Measurements from ENCODE around the gene UBR1. TPM values are rescaled to one million over a fixed set of nuclear protein-coding genes. Genes with fewer than 3 reads are reported as not detected.

Gene UBR1
- total RNA-seq, 1 donor from 2014 or later, result 48.9 TPM

DNA sequence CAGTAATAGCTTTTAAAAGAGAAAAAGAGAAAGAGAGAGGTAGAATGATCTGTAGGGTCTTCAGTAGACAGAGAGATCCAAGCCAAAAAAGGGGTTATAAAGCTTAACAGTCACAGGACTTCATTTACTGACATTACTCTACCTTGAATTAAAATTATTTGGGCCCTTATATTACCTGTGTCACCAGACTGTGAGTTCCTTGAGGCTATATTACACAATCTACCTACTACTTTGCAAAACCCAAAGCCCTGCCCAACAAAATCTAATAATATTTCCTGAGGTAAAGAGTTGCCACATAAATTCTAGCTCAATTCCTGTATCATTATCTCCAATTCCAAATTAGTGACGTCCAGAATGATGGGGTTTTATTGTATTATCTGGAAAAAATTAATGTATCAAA is 1.9 kb downstream of the UBR1 start:
- no peak overlapping the region for H3K27ac Mint-ChIP-seq
- ChIA-PET POLR2A (interaction anchor here (1.0 kb wide), 2 partner anchors 11 to 30 kb away, joined by 4 read pairs; partner anchors contain the start of gene TMEM62), CTCF (interaction anchor here (1.5 kb wide), 1 partner anchor 15 kb away, joined by 5 read pairs; no protein-coding TSS in a partner anchor)
- H3K4me1 Mint-ChIP-seq, result peaks cover 52% of the 10 kb centered on the region
- peak overlapping the region; percentile 6 for H3K4me3 Mint-ChIP-seq
- intact Hi-C loops (cut with micrococcal nuclease), result no loop called here
- no peaks in the 10 kb centered on the region for H3K9me3 Mint-ChIP-seq
- no peaks in the 10 kb centered on the region for H3K27me3 Mint-ChIP-seq
- H3K36me3 Mint-ChIP-seq (ENCODE audit: low read depth), result peaks cover 49% of the 10 kb centered on the region
- ATAC-seq (ENCODE audit: low read depth), result no peak
- TF ChIP-seq, protein P1, sequence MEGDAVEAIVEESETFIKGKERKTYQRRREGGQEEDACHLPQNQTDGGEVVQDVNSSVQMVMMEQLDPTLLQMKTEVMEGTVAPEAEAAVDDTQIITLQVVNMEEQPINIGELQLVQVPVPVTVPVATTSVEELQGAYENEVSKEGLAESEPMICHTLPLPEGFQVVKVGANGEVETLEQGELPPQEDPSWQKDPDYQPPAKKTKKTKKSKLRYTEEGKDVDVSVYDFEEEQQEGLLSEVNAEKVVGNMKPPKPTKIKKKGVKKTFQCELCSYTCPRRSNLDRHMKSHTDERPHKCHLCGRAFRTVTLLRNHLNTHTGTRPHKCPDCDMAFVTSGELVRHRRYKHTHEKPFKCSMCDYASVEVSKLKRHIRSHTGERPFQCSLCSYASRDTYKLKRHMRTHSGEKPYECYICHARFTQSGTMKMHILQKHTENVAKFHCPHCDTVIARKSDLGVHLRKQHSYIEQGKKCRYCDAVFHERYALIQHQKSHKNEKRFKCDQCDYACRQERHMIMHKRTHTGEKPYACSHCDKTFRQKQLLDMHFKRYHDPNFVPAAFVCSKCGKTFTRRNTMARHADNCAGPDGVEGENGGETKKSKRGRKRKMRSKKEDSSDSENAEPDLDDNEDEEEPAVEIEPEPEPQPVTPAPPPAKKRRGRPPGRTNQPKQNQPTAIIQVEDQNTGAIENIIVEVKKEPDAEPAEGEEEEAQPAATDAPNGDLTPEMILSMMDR (IDR thresholded peaks at IDR 0.05), result no peak
- no peak for DNase-seq

DNA sequence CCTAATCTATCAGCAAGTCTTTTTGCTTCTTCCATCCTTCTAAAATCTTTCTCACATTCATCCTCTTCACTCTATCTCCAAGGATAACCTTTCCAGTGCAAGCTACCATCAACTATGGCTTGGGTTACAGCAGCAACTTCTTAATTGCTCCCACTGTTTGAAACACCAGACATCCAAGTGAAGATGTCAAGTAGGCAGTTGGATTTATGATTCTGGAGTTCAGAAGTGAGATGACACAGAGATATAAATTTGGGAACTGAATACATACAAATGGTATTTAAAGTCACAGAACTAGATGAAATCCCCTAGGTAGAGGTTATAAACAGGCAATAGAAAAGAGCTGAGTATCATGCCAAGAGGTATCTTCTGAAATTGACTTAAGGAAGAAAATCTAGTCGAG is 3.7 kb downstream of the UBR1 start:
- DNase-seq, result no peak

DNA sequence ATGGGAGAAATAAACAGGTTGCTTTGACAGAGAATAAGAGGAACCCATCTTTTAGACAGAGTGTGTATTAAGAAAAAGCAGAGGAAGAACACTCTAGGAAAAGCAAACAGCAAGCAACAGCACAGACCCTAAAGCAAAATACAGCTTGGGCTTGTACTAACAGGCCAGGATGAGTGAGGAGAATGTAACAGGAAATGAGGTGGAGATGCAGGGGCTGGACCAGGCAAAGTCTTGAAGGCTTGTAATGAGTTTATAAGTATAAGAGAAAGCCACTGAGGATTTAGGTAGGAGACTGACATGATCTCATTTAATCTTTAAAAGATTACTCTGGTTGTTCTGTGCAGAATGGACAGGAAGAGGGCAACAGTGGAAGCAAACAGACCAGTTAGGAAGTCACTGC is 4.9 kb downstream of the UBR1 start:
- Mint-ChIP-seq H3K27ac (no peak overlapping the region), H3K9me3 (no peaks in the 10 kb centered on the region), H3K4me1 (peaks cover 57% of the 10 kb centered on the region), H3K36me3 (ENCODE audit: low read depth) (peaks cover 64% of the 10 kb centered on the region), H3K27me3 (no peaks in the 10 kb centered on the region), H3K4me3 (no peak overlapping the region)
- ChIA-PET CTCF (no interaction called here), POLR2A (no interaction called here)
- DNase-seq (no peak), ATAC-seq (ENCODE audit: low read depth) (no peak)
- intact Hi-C loops (cut with micrococcal nuclease), result no loop called here
- TF ChIP-seq, protein P1 (IDR thresholded peaks at IDR 0.05), result no peak

More for the DNA sequence above, 3.7 kb downstream of the UBR1 start:
- TF ChIP-seq, protein P1 (IDR thresholded peaks at IDR 0.05), result no peak
- no peak for ATAC-seq (ENCODE audit: low read depth)
- no peak overlapping the region for H3K27ac Mint-ChIP-seq
- no peaks in the 10 kb centered on the region for H3K27me3 Mint-ChIP-seq
- intact Hi-C loops (cut with micrococcal nuclease), result no loop called here
- no peak overlapping the region for H3K4me3 Mint-ChIP-seq
- POLR2A ChIA-PET, result interaction anchor here (0.6 kb wide), 2 partner anchors 531 to 948 kb away, joined by 5 to 7 read pairs; no protein-coding TSS in a partner anchor
- peaks cover 60% of the 10 kb centered on the region for H3K4me1 Mint-ChIP-seq
- CTCF ChIA-PET, result no interaction called here
- no peaks in the 10 kb centered on the region for H3K9me3 Mint-ChIP-seq
- H3K36me3 Mint-ChIP-seq (ENCODE audit: low read depth), result peaks cover 60% of the 10 kb centered on the region

DNA sequence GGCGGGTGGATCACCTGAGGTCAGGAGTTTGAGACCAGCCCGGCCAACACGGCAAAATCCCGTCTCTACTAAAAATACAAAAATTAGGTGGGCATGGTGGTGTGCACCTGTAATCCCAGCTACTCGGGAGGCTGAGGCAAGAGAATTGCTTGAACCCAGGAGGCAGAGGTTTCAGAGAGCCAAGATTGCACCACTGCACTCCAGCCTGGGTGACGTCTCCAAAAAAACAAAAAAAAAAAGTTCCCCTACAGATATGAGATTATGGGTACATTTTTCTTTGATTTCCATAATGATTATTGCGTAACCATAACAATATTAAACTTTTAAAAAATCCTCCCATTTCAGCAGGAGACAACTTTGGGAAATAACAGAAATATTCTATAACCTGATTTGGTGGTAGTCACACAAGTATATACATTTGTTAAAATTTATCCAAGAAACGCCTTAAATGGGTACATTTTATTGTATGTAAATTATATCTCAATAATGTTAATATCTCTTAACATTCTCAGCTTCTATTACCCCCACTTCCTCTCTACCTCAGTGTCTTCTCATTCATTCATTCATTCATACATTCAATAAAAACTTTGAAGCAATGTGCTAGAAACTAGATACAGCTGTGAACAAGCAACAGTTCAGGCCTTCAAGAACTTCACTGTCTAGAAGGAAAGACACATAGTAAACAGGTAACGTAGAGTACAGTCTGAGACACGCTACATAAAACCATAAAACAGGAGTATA is 6.6 kb downstream of the UBR1 start:
- DNase-seq (no peak), ATAC-seq (ENCODE audit: low read depth) (no peak)
- Mint-ChIP-seq H3K9me3 (no peaks in the 10 kb centered on the region), H3K4me1 (peaks cover 59% of the 10 kb centered on the region), H3K36me3 (ENCODE audit: low read depth) (peaks cover 70% of the 10 kb centered on the region), H3K4me3 (no peak overlapping the region), H3K27ac (no peak overlapping the region), H3K27me3 (no peaks in the 10 kb centered on the region)
- CTCF ChIA-PET, result interaction anchor here (0.7 kb wide), 1 partner anchor 71 kb away, joined by 3 read pairs; no protein-coding TSS in a partner anchor
- TF ChIP-seq, protein P1 (IDR thresholded peaks at IDR 0.05), result no peak
- POLR2A ChIA-PET, result no interaction called here
- intact Hi-C loops (cut with micrococcal nuclease), result no loop called here

- intact Hi-C loops (cut with micrococcal nuclease), result no loop called here
- H3K4me3 Mint-ChIP-seq, result no peak overlapping the region
- H3K4me1 Mint-ChIP-seq, result peaks cover 55% of the 10 kb centered on the region
- peaks cover 64% of the 10 kb centered on the region for H3K36me3 Mint-ChIP-seq (ENCODE audit: low read depth)
- H3K9me3 Mint-ChIP-seq, result no peaks in the 10 kb centered on the region
- ATAC-seq (ENCODE audit: low read depth) (no peak), DNase-seq (no peak)
- POLR2A ChIA-PET, result interaction anchor here (0.7 to 1.5 kb wide), 2 partner anchors 10 to 514 kb away, joined by 3 to 7 read pairs; no protein-coding TSS in a partner anchor
- TF ChIP-seq, protein P1 (IDR thresholded peaks at IDR 0.05), result no peak
- no peaks in the 10 kb centered on the region for H3K27me3 Mint-ChIP-seq
- no peak overlapping the region for H3K27ac Mint-ChIP-seq
- CTCF ChIA-PET, result interaction anchor here (0.6 kb wide), 1 partner anchor 1662 kb away, joined by 4 read pairs; no protein-coding TSS in a partner anchor
Measured at GRCh38 chr15:43096411-43096810, 9.4 kb downstream of the UBR1 start.
